Right atrium auricular region (tissue), 2 donors: ENCODE measurements around the gene TRIM75. TPM values are rescaled to one million over a fixed set of nuclear protein-coding genes. Genes with fewer than 3 reads are reported as not detected.

Source experiments
- DNase-seq: peaks from one replicate; pipeline ENCODE4 v3.0.0-alpha.2; 2019; ENCODE audit warnings: low spot score
- H3K27ac ChIP-seq, 2 donors: fragments of 200-600 bp; sonication (generic); 1 replicate in 1 of 2; 2 replicates in 1 of 2; pipeline ENCODE4 v1.5.1; 2016 to 2019
- H3K27me3 ChIP-seq, 2 donors: fragments of 200-600 bp; sonication (generic); one replicate each; pipeline versions ENCODE4 v1.5.1 to v1.6.0; 2017 to 2019
- H3K36me3 ChIP-seq: fragments of 200-600 bp; sonication (generic); one replicate; pipeline ENCODE4 v1.5.1; 2016
- H3K4me1 ChIP-seq, 2 donors: fragments of 200-600 bp; sonication (generic); one replicate each; pipeline versions ENCODE4 v1.5.1 to v1.6.0; 2017 to 2019
- H3K4me3 ChIP-seq, 2 donors: fragments of 200-600 bp; sonication (generic); 1 replicate in 1 of 2; 2 replicates in 1 of 2; pipeline ENCODE4 v1.5.1; 2017 to 2019; ENCODE audit warnings: mild to moderate bottlenecking in 1 of 2, moderate library complexity in 1 of 2
- H3K9me3 ChIP-seq, 2 donors: fragments of 200-600 bp; sonication (generic); one replicate each; pipeline ENCODE4 v1.5.1; 2019
- total RNA-seq, 2 donors: library from RNA; depleted of rRNA; stranded (reverse); fragments of >200 nt; gene quantifications; one replicate each; pipeline ENCODE4 v1.1.0, GENCODE V29; 2016
- TF ChIP-seq, protein P1 (sequence below), 2 donors: fragments of 200-600 bp; sonication (generic); IDR thresholded peaks; one replicate each; pipeline ENCODE4 v1.5.1; 2019; ENCODE audit warnings: antibody characterized with exemption in 2 of 2

Gene TRIM75
- total RNA-seq, 2 donors from 2014 or later = not detected

- Histone ChIP-seq H3K4me1 (no peaks in the 10 kb centered on the region), H3K9me3 (no peaks in the 10 kb centered on the region), H3K27ac (no peak overlapping the region), H3K36me3 (peaks cover 29% of the 10 kb centered on the region), H3K4me3 (no peak overlapping the region), H3K27me3 (no peaks in the 10 kb centered on the region)
- peak; percentile 9 for DNase-seq
- TF ChIP-seq, protein P1, sequence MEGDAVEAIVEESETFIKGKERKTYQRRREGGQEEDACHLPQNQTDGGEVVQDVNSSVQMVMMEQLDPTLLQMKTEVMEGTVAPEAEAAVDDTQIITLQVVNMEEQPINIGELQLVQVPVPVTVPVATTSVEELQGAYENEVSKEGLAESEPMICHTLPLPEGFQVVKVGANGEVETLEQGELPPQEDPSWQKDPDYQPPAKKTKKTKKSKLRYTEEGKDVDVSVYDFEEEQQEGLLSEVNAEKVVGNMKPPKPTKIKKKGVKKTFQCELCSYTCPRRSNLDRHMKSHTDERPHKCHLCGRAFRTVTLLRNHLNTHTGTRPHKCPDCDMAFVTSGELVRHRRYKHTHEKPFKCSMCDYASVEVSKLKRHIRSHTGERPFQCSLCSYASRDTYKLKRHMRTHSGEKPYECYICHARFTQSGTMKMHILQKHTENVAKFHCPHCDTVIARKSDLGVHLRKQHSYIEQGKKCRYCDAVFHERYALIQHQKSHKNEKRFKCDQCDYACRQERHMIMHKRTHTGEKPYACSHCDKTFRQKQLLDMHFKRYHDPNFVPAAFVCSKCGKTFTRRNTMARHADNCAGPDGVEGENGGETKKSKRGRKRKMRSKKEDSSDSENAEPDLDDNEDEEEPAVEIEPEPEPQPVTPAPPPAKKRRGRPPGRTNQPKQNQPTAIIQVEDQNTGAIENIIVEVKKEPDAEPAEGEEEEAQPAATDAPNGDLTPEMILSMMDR (IDR thresholded peaks at IDR 0.05) = peak in 1 of 2 donors; percentile 60
These were observed 43.1 kb downstream of the TRIM75 start for GRCh38 chr4:165096776-165097175.

DNA sequence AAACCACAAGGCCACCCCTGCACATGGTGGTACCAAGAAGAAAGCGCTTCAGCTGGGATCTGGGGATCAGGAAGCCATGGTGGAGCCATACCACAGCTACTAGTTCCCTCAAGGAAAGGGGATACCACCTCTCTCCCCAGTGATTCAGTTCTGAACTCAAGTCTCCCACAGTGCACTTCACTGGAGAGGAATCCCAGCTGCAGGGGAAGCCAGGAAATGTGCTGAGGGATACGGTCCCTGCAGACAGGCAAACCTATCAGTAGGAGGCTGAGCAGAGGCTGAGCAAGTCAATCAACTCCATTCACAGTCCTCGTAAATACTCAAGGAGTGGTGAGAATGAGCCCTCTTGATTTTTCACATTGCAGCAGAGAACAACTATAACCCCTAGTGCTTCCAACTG, 48.0 kb downstream of the TRIM75 start:
- TF ChIP-seq, protein P1 (IDR thresholded peaks at IDR 0.05) = no peak
- DNase-seq = peak; percentile 21
- peaks cover 26% of the 10 kb centered on the region for H3K36me3 ChIP-seq

DNA sequence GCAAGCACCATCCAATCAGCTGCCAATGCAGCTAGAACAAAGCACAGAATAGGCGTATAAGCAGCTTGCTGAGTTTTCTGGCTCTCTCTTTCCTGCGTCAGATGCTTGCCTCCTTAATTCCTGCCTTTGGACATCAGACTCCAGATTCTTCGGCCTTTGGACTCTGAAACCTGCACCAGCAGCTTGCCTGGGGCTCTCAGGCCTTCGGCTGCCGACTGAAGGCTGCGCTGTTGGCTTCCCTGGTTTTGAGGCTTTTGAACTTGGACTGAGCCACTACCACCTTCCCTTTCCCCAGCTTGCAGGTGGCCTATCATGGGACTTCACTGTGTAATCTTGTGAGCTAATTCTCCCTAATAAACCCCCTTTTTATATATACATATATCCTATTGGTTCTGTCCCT, 52.9 kb downstream of the TRIM75 start:
- no peaks in the 10 kb centered on the region for H3K9me3 ChIP-seq
- no peaks in the 10 kb centered on the region for H3K4me1 ChIP-seq
- TF ChIP-seq, protein P1 (IDR thresholded peaks at IDR 0.05) = no peak
- peaks cover 6% of the 10 kb centered on the region for H3K36me3 ChIP-seq
- no peak overlapping the region for H3K4me3 ChIP-seq
- H3K27ac ChIP-seq = no peak overlapping the region
- peak; percentile 57 for DNase-seq
- no peaks in the 10 kb centered on the region for H3K27me3 ChIP-seq

More for the DNA sequence above, 48.0 kb downstream of the TRIM75 start:
- Histone ChIP-seq H3K27me3 (no peaks in the 10 kb centered on the region), H3K4me1 (no peaks in the 10 kb centered on the region), H3K27ac (no peak overlapping the region), H3K4me3 (no peak overlapping the region), H3K9me3 (no peaks in the 10 kb centered on the region)

Other genes starting within 250 kb of the TRIM75 start
- not detected for gene APELA, start 176.7 kb upstream of the TRIM75 start, total RNA-seq
- gene TRIM61, start 76.2 kb upstream of the TRIM75 start, total RNA-seq = 1 to 10 TPM in 1 of 2 donors, under 1 TPM in 1; 0.79 to 1.1 TPM
- not detected for gene TRIM60, start 21.9 kb upstream of the TRIM75 start, total RNA-seq
- 10 to 100 TPM; 13.6 to 14.6 TPM for gene TMEM192, start 59.0 kb downstream of the TRIM75 start, total RNA-seq
- gene KLHL2, start 153.7 kb downstream of the TRIM75 start, total RNA-seq = 1 to 10 TPM; 7.6 to 9.0 TPM